ENCODE results near the gene ZNF280B.

Gene ZNF280B

GRCh38 chr22:22508274-22509176, at the start of gene ZNF280B:
Gene ZNF280B (minus strand): TSS chr22:22508742. CDS start chr22:22489398, 19,344 bp downstream.
- FAIRE-seq: no peak

DNA sequence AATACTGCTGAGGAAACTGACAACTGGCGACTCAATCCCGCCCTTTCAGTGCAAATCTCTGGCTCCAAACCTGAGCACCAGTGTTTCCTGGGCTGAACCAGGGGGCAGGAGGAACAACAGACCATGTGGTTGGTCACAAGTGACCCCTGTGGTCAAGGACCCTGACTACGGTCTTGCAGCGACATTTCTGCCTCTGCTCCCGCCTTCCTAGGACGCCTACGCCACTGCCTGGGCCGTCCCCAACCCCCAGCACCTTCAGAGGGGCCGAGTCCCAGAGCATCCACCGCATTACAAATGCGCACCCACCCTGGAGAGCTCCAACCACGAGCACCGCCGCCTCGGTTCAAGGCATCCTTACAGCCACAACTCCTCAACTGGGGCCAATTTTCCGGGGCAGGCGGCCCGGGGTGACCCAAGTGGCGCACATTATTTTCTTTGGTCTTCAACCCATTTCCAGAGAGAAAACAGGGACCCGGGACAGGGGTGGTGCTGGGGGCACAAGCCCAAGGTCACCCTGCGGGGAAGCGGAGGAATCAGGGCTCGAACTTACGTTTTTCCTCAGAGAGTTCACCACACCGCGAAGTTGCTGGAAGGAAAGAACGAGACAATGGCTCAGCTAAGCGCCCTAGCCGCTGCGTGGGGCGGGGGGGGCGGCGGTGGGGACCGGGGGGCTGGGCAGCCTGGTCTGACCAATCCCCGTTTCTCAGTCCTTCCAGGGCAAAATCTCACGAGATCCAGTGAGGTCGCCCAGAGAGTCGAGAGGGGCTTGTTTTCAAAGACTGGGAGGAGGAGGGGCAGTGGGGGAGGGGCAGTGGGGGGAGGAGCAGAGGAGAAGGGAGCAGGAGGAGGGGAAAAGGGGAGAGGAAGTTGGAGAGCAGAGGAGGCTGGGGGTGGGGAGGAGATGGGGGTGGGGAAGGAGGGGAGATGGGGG, 48.7 kb upstream of the ZNF280B start:
- FAIRE-seq: no peak

- no peak for FAIRE-seq
These were observed 48.0 kb upstream of the ZNF280B start for GRCh38 chr22:22556578-22556977.

DNA sequence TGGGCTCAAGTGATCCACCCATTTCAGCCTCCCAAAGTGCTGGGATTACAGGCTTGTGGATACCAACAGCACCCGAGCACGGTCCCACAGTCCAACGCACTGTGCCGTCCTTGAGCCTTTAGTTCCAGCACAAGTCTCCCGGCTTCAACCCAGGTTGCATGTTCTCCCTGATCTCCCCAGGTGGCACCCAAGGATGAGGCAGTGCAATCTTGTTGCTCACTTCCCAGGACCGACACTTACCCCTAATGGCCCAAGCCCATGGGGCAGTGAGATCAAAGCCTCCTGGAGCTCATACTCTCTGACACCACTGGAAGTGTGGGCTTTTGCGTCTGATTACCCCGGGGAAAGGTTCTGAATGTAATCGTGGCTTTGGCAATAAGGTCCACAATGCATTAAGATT, 47.1 kb upstream of the ZNF280B start:
- no peak for FAIRE-seq

GRCh38 chr22:22554587-22555284, 46.2 kb upstream of the ZNF280B start:
- FAIRE-seq: no peak

- FAIRE-seq: no peak
These were observed 45.4 kb upstream of the ZNF280B start for GRCh38 chr22:22553735-22554586.

DNA sequence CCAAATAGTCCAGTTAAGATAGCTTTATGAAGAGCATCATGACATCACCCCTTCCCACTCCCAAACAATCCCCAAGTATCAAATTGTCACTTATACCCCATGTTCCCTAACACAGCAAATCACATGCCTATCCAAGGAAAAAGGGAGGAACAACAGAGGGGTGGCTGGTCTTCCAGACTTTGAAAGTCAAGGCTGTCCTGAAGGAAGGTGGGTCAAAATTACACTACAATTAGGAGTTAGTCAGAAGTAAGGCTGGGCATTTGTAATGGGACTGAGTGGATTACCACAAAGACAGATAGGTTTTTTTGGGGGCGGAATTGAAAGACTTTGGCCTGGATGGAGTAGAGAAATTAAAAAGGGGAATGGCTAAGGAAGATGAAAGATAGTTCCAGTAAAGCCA, 44.6 kb upstream of the ZNF280B start:
- FAIRE-seq: no peak

- FAIRE-seq: no peak
These were observed 44.1 kb upstream of the ZNF280B start for GRCh38 chr22:22552630-22553029.

DNA sequence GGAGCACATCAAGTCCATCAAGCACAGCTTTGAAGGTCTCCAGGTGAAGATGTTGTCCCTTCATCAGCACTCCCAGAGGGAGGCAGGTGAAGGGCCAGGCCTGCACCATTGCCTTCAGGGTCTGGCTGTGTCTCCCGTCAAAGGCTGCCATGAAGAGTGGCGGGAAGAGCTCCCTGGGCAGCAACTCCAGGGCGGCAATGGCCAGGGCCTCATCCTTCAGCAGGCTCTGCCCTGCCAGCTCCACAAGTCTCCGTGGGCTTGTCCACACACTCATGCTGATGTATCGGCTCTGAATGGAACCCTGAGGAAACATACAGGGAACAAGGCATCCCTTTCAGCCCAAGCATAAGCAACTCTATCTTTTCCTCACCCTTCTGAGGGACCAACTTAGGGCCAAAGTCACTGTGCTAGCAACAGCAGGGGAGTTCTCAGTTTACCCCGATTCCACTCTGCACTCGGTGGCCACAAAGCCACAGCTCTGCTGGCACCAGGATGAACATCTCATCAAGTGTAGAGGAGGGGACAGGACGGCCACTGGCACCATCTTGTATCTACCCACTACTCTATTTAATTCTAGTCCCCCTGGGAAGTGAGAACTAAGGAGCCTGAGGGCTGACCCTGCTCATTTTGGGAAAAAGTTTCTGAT, 42.4 kb upstream of the ZNF280B start:
- no peak for FAIRE-seq

DNA sequence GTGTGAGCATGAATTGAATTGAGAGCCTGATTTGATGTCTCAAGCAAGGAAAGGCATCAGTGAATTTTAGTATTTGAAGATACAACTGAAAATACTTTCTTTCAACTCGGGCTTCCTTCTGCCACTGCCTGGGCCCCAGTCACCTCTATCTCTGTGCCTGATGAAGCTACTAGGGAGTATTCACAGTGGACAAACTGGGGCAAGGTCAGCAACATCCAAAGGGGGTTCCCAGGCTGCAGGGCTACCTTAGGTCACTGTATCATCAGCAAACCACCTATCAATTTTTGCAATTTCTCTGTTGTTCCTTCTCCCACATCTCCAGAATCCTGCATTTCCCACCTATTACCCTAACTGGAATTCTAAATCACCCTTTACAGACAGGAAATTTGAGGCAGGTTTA, 40.4 kb upstream of the ZNF280B start:
- no peak for FAIRE-seq

DNA sequence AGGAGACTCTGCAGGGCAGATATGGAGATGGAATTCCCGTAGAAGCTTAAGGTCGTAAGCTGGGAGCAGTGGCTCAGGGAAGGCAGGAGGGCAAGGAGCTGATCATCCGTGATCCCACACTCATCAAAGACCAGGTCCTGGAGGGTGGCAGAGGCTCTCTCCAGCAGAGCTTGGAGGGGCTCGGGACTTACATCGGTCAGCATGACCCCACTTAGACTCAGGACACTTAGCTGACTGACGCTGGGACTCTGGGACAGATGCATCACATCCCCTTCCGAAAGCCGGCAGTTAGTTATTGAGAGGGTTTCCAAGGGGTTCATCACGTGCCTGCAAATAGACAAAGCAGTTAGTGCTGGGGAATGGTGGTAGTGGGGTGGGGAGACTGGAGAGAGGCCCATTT, 39.8 kb upstream of the ZNF280B start:
- FAIRE-seq: no peak

DNA sequence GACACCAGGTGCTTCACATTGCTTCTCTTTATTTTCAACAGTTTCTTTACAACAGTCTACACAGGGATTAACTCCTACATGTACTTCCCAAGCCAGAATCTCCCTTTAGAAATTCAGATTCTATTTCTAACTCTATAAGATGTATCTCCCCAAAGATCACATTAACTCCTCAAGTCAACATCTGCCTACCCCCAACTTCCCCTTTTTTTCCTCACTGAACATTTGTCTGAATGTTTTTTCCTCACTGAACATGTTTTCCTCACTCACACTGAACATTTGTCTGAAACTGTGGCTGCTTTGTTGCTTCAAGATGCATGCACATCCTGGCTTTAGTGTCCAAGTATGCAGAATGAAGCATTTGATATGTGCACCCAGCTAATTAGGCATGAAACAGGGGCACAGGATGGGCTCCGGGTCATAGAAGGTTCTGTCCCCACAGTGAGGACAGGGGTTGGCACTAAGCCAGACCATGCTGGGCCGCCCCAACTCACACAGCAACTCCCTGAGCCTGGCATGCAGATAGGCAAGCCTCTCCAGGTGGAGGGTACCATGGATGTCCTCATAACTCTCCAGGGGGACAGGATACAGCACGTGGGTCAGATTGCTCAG, 39.3 kb upstream of the ZNF280B start:
- no peak for FAIRE-seq

GRCh38 chr22:22547226-22547625, 38.7 kb upstream of the ZNF280B start:
- no peak for FAIRE-seq

GRCh38 chr22:22546490-22546889, 37.9 kb upstream of the ZNF280B start:
- no peak for FAIRE-seq

GRCh38 chr22:22545084-22545483, 36.5 kb upstream of the ZNF280B start:
- no peak for FAIRE-seq

- FAIRE-seq: no peak
These were observed 29.9 kb upstream of the ZNF280B start for GRCh38 chr22:22538226-22538989.

- no peak for FAIRE-seq
These were observed 28.4 kb upstream of the ZNF280B start for GRCh38 chr22:22536916-22537315.

GRCh38 chr22:22536515-22536914, 28.0 kb upstream of the ZNF280B start:
- no peak for FAIRE-seq

DNA sequence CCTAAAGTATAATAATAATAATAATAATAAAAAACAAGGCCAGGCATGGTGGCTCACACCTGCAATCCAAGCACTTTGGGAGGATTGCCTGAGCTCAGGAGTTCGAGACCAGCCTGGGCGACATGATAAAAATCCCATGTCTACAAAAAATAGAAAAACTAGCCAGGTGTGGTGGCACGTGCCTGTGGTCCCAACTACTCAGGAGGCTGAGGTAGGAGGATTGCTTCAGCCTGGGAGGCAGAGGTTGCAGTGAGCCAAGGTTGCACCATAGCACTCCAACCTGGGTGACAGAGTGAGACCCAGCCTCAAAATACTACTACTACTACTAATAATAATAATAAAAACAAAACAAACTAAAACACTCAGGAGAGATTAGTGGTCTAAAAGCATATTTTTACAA, 27.1 kb upstream of the ZNF280B start:
- no peak for FAIRE-seq

Measured in colon (tissue), 2 donors.